Measurements from ENCODE around the gene AHRR.

AHRR gene

DNA sequence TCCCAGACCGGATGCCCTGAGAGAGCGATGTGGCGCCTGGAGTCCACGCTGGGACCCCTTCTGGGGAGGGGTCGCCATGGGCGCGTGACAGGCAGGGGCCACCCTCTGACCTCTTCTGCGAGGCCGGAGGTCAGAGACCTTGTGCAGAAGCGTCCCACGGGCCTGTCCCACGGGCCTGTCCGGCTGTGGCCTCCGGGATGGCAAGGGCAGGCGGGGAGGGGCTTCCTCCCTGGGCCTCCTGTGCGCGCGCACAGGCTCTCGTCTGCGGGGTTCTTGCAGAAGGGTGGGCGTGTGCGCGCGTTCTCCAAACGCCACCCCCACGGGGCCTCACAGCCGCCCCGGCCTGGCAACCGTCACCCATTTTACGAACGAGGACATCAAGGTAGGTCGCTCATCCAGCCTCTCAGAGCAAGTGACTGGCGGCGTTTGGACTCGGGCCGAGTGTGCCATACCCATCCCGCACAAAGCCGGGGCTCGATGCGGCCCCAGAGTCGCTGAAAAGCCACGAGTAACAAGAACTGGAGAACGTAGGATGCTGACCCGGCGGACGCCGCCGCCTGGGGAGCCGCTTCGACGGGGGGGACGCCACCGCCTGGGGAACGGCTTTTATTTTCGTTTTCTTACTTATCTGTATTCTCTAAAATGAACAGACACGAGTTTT lies 897 bp downstream of the AHRR start:
- TF ChIP-seq SIN3A (IDR thresholded peaks at IDR 0.05; ENCODE audit: borderline replicate concordance, insufficient read depth, low read length) (no peak), FOXP2 (optimal IDR thresholded peaks at IDR 0.05; ENCODE audit: borderline replicate concordance, extremely low read depth, extremely low read length, insufficient read depth) (no peak), TAF1 (IDR thresholded peaks at IDR 0.05; ENCODE audit: borderline replicate concordance, insufficient read depth, low read length) (no peak), POLR2AphosphoS5 (IDR thresholded peaks at IDR 0.05; ENCODE audit: low read depth, low read length) (no peak)
- TF ChIP-seq, protein P1, sequence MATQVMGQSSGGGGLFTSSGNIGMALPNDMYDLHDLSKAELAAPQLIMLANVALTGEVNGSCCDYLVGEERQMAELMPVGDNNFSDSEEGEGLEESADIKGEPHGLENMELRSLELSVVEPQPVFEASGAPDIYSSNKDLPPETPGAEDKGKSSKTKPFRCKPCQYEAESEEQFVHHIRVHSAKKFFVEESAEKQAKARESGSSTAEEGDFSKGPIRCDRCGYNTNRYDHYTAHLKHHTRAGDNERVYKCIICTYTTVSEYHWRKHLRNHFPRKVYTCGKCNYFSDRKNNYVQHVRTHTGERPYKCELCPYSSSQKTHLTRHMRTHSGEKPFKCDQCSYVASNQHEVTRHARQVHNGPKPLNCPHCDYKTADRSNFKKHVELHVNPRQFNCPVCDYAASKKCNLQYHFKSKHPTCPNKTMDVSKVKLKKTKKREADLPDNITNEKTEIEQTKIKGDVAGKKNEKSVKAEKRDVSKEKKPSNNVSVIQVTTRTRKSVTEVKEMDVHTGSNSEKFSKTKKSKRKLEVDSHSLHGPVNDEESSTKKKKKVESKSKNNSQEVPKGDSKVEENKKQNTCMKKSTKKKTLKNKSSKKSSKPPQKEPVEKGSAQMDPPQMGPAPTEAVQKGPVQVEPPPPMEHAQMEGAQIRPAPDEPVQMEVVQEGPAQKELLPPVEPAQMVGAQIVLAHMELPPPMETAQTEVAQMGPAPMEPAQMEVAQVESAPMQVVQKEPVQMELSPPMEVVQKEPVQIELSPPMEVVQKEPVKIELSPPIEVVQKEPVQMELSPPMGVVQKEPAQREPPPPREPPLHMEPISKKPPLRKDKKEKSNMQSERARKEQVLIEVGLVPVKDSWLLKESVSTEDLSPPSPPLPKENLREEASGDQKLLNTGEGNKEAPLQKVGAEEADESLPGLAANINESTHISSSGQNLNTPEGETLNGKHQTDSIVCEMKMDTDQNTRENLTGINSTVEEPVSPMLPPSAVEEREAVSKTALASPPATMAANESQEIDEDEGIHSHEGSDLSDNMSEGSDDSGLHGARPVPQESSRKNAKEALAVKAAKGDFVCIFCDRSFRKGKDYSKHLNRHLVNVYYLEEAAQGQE (IDR thresholded peaks at IDR 0.05; ENCODE audit: insufficient read depth in 1 of 2, low read depth in 2 of 2, low read length in 2 of 2): no peak

DNA sequence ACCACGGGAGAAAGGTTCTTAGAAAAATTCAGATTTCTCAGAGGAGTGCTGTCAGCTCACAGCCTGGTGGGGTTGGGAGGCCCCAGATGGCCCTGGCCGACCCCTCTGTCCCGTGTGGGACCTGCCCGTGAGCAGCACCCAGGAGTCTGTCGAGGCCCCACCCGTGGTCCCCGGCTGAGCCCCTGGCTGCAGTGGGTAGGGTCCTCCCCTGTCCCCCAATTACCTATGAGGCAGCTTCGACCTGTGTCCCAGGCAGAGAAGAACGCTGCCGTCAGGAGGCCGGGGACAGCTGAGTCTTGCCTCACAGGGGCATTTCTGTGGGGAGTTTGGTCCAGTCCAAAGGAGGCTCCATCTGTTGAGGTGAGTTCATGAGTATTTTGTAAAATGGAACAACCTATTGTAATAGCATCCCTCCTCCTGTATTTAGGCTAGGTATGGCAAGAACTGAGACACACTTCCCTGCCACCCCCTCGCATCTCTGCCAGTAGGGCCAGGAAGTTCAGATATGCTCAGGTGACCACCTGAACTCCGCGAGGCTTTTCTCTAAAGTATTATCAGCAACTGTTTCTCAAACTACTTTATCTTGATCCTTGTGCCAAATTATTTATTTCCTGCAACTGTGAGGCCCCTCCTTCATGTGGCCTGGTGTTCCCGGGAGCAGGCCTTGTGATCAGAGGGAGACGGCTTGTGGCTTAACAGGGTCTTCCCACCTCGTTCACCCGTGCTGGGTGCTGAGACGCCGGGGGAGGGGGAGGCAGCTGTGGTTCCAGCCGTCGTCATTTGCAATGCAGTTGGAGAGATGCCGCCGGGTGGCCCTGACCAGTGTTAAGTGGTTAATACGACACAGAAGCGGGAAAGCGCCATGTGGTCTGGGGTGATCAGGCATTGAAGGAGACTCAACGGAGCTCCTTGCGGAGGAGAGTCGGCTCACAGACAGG lies 1.7 kb downstream of the AHRR start:
- TF ChIP-seq FOXP2 (optimal IDR thresholded peaks at IDR 0.05; ENCODE audit: borderline replicate concordance, extremely low read depth, extremely low read length, insufficient read depth): no peak
- TF ChIP-seq, protein P1 (IDR thresholded peaks at IDR 0.05; ENCODE audit: insufficient read depth in 1 of 2, low read depth in 2 of 2, low read length in 2 of 2): no peak
- TF ChIP-seq POLR2AphosphoS5 (IDR thresholded peaks at IDR 0.05; ENCODE audit: low read depth, low read length): no peak
- TF ChIP-seq SIN3A (IDR thresholded peaks at IDR 0.05; ENCODE audit: borderline replicate concordance, insufficient read depth, low read length): no peak
- TF ChIP-seq TAF1 (IDR thresholded peaks at IDR 0.05; ENCODE audit: borderline replicate concordance, insufficient read depth, low read length): no peak

DNA sequence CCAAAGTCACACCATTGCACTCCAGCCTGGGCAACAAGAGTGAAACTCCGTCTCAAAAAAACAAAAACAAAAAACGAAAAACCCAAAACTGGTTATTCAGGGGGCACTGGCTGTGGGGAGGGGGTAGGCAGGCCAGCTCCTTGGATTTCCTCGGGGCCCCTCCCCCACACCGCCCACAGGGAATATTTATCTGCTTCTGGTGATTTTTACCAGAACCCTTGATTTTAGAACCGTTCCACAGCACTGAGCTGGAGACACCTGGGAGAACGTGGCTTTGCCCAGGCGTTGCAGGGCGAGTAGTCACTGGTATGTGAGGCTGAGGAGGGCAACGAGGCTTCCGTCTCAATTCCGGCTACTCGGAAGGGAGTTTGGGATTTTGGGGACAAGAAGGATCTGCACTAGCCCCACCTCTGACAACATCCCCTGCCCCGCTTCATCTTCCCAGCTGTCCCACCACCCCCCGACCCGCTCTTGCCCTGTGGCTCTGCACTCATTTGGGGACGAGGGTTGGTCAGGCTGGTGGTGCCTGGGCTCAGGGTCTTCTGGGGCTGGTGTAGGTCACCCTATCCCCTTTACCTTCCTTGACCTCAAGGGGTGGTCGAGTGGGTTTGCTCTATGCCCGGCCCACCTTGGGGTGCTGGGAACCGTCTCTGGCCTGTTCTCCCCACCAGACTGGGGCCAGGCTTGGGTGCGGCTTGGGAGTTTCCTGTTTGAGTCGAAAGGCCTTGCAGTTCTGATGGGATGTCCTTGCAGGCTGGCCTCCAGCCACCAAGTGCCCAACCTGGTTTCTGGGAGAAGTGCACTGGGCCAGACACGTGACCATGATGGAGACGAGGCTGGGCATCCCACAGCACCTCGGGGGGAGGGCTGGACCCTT lies 3.5 kb downstream of the AHRR start:
- TF ChIP-seq SIN3A (IDR thresholded peaks at IDR 0.05; ENCODE audit: borderline replicate concordance, insufficient read depth, low read length) (no peak), TAF1 (IDR thresholded peaks at IDR 0.05; ENCODE audit: borderline replicate concordance, insufficient read depth, low read length) (no peak), POLR2AphosphoS5 (IDR thresholded peaks at IDR 0.05; ENCODE audit: low read depth, low read length) (no peak), FOXP2 (optimal IDR thresholded peaks at IDR 0.05; ENCODE audit: borderline replicate concordance, extremely low read depth, extremely low read length, insufficient read depth) (no peak)
- TF ChIP-seq, protein P1 (IDR thresholded peaks at IDR 0.05; ENCODE audit: insufficient read depth in 1 of 2, low read depth in 2 of 2, low read length in 2 of 2): no peak

DNA sequence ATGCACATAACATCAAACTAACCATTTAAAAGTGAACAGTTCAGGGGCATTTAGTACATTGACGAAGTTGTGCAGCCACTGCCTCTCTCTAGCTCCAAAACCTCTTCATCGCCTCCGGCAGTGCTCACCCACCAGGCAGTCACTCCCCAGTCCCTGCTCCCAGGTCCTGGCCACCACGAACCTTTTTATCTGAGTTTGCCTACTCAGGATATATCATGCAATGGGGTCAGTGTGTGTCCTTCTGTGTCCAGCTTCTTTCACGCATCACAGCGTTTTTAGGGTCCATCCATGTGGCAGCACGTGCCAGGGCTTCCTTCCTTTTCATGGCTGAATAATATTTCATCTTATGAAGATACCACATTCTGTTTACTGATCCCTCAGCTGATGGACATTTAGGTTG lies 4.6 kb downstream of the AHRR start:
- TF ChIP-seq TAF1 (IDR thresholded peaks at IDR 0.05; ENCODE audit: borderline replicate concordance, insufficient read depth, low read length) (no peak), SIN3A (IDR thresholded peaks at IDR 0.05; ENCODE audit: borderline replicate concordance, insufficient read depth, low read length) (no peak), POLR2AphosphoS5 (IDR thresholded peaks at IDR 0.05; ENCODE audit: low read depth, low read length) (no peak), FOXP2 (optimal IDR thresholded peaks at IDR 0.05; ENCODE audit: borderline replicate concordance, extremely low read depth, extremely low read length, insufficient read depth) (no peak)
- TF ChIP-seq, protein P1 (IDR thresholded peaks at IDR 0.05; ENCODE audit: insufficient read depth in 1 of 2, low read depth in 2 of 2, low read length in 2 of 2): no peak

All from PFSK-1 (cell line).